HepG2 (cell line): Measurements from ENCODE around the gene TDRD3. TPM values are rescaled to one million over a fixed set of nuclear protein-coding genes. Genes with fewer than 3 reads are reported as not detected.
A peak's percentile ranks its signal among the peaks of the same experiment; 100 is the strongest.

Source experiments
- ATF2 ChIP-seq: sonication (generic); formaldehyde crosslinking; IDR thresholded peaks from 2 replicates; pipeline ENCODE4 v1.4.0; 2020; ENCODE audit warnings: missing genetic modification reagents
- ATF5 ChIP-seq: sonication (generic); formaldehyde crosslinking; IDR thresholded peaks from 2 replicates; pipeline ENCODE4 v1.4.0; 2020; ENCODE audit warnings: mild to moderate bottlenecking, low read depth, missing genetic modification reagents
- KDM2A ChIP-seq: sonication (generic); formaldehyde crosslinking; IDR thresholded peaks from 2 replicates; pipeline ENCODE4 v1.4.0; 2020; ENCODE audit warnings: low read depth, missing genetic modification reagents, borderline replicate concordance
- KDM5B ChIP-seq: sonication (generic); formaldehyde crosslinking; IDR thresholded peaks from 2 replicates; pipeline ENCODE4 v1.4.0; 2020; ENCODE audit warnings: missing genetic modification reagents, mild to moderate bottlenecking, borderline replicate concordance
- MED1 ChIP-seq: sonication (generic); formaldehyde crosslinking; IDR thresholded peaks from 2 replicates; pipeline ENCODE4 v1.4.0; 2020; ENCODE audit warnings: missing genetic modification reagents
- PAXIP1 ChIP-seq: sonication (generic); formaldehyde crosslinking; conservative IDR thresholded peaks from 2 replicates; pipeline ENCODE4 v1.4.0; 2020; ENCODE audit warnings: mild to moderate bottlenecking, missing genetic modification reagents, moderate library complexity
- PRDM15 ChIP-seq: sonication (generic); formaldehyde crosslinking; IDR thresholded peaks from 2 replicates; pipeline ENCODE4 v1.4.0; 2020; ENCODE audit warnings: missing genetic modification reagents
- RBM22 ChIP-seq: fragments of 200-400 bp; formaldehyde crosslinking; optimal IDR thresholded peaks from 2 replicates; pipeline ENCODE3; 2017; ENCODE audit warnings: mild to moderate bottlenecking, low read length, moderate library complexity
- SAP130 ChIP-seq: IDR thresholded peaks from 2 replicates; pipeline ENCODE4 v1.6.1; 2016; ENCODE audit warnings: low read depth
- SETDB1 ChIP-seq: sonication (generic); formaldehyde crosslinking; IDR thresholded peaks from 2 replicates; pipeline ENCODE4 v1.5.1; 2020; ENCODE audit warnings: missing genetic modification reagents, mild to moderate bottlenecking, borderline replicate concordance
- TBL1XR1 ChIP-seq: fragments of 150-350 bp; IDR thresholded peaks from 2 replicates; pipeline ENCODE4 v1.6.1; 2014; ENCODE audit warnings: borderline replicate concordance, low read length; ENCODE audit not compliant: partially characterized antibody
- TSC22D2 ChIP-seq: sonication (generic); formaldehyde crosslinking; IDR thresholded peaks from 2 replicates; pipeline ENCODE4 v1.5.1; 2020; ENCODE audit warnings: missing genetic modification reagents, mild to moderate bottlenecking, borderline replicate concordance
- ZMYM4 ChIP-seq: sonication (generic); formaldehyde crosslinking; IDR thresholded peaks from 2 replicates; pipeline ENCODE4 v1.8.1; 2023; ENCODE audit warnings: mild to moderate bottlenecking, missing genetic modification reagents
- ZNF232 ChIP-seq: sonication (generic); formaldehyde crosslinking; IDR thresholded peaks from 2 replicates; pipeline ENCODE4 v1.4.0; 2020; ENCODE audit warnings: missing genetic modification reagents, borderline replicate concordance
- ZNF530 ChIP-seq: sonication (generic); formaldehyde crosslinking; IDR thresholded peaks from 2 replicates; pipeline ENCODE4 v1.5.0; 2020; ENCODE audit warnings: low read depth, mild to moderate bottlenecking, missing genetic modification reagents
- ZNF710 ChIP-seq: sonication (generic); formaldehyde crosslinking; IDR thresholded peaks from 2 replicates; pipeline ENCODE4 v1.5.0; 2020; ENCODE audit warnings: mild to moderate bottlenecking, missing genetic modification reagents, borderline replicate concordance
- polyA plus RNA-seq, 8 experiments: library from polyadenylated mRNA; depleted of rRNA in 3 of 8; stranded (reverse) in 7 of 8; unstranded in 1 of 8; fragments of >200 nt; fragmentation: Illumina TruSeq in 4 of 8; extraction: Trizol in 4 of 8; gene quantifications; 2 replicates each; pipeline versions ENCODE4 v1.2.1 to v1.2.3, GENCODE V29; 2011 to 2016; ENCODE audit warnings: low read depth in 4 of 8, missing spikeins in 1 of 8, mixed read lengths in 1 of 8; ENCODE audit not compliant: insufficient read depth in 1 of 8
- total RNA-seq, 5 experiments: library from RNA; depleted of rRNA; stranded (reverse); fragments of >200 nt; fragmentation: Illumina TruSeq; extraction: Trizol; gene quantifications; 2 replicates each; pipeline ENCODE4 v1.2.3, GENCODE V29; 2016; ENCODE audit warnings: low read depth in 1 of 5

Gene TDRD3
- total and polyA plus RNA-seq, 2 of the 13 experiments (the other 11 are each of a cell fraction or from before 2014, with no cell fraction given): 4.7 to 11.8 TPM

- TF ChIP-seq PRDM15 (peak; percentile 70; the same call in 1 of the 2 replicates), ZNF710 (CRISPR knock-in tag) (no peak), TSC22D2 (CRISPR knock-in tag) (no peak), ATF2 (CRISPR knock-in tag) (no peak), ZMYM4 (CRISPR knock-in tag) (0 out of 2 replicates have a peak, but pooled peaks have one; percentile 36), SETDB1 (CRISPR knock-in tag) (no peak), ZNF232 (CRISPR knock-in tag) (0 out of 2 replicates have a peak, but pooled peaks have one; percentile 35), MED1 (CRISPR knock-in tag) (peak; percentile 24; the same call in 1 of the 2 replicates), KDM5B (CRISPR knock-in tag) (0 out of 2 replicates have a peak, but pooled peaks have one; percentile 4), KDM2A (peak; percentile 33; the same call in 1 of the 2 replicates), RBM22 (peak; percentile 59), TBL1XR1 (no peak), SAP130 (CRISPR knock-in tag) (peak; percentile 47), ZNF530 (CRISPR knock-in tag) (no peak), ATF5 (no peak), PAXIP1 (no peak)
These were observed 821 bp downstream of the TDRD3 start (continued) for GRCh38 chr13:60397704-60398378.
